Measurements from ENCODE around the gene CTNNA3.
"Not testable (repeated sequence)": the region's sequence is repeated elsewhere in the genome, so short reads cannot be mapped to it uniquely, and the experiment has no call there.

The CTNNA3 gene

DNA sequence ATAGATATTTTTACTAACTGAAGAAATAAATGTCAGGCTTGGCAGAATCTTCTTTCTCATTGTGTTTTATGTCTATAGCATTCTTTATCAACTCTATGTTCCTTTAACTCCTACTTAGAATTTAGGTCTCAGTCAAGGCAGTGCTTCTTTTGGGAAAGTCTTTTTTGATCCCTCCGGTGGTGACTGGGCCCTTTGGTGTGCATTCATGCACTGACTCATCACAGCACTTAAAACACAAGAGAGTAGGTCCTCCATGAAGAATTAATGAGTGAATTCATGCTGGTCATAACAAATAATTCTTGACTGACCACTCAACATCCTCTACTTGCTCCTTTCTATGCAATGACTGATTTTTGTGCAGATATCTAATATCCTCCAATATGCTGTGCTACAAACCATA, 1229.0 kb downstream of the CTNNA3 start:
- DNase-seq = no peak

GRCh38 chr10:66466622-66467021, 1229.4 kb downstream of the CTNNA3 start:
- DNase-seq = no peak

DNA sequence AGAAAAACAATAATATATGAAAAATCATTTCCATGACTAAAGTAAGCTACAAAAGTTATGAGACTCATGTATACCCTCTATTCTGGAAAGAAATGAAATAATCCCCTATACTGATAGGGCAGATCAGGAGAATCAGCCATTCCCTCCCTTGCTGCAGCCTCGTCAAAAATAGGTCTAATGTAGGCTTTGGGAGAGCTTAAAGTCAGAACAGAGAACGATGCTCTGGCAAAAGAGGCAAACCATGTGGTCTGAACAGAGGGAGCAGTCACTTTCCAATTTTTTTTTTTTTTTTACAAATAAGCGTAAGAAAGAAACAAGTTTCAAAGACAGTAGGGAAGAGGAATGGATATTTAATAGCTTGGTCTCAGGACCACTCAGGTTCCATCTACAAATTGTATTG, 1232.4 kb downstream of the CTNNA3 start:
- DNase-seq = no peak

DNA sequence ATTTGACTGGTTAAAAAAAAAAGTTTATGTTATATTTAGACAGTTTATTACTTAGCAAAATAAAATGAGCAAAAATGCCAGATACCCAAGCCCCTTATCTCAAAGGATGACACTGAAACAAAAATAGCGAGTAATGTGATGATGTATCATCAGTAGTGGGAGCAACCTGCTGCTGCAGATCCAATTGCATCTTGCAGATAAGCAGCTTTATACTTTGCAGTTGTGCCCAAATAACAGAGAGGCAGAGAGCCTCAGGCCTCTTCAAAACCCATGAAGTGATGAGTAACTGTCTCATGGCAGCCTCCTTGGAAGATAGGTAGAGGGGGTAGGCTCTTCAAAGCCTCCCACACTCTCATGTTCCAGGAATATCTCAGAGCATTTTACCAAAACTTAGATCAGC, 1238.4 kb downstream of the CTNNA3 start:
- DNase-seq = no peak

GRCh38 chr10:66455304-66455703, 1240.7 kb downstream of the CTNNA3 start:
- no peak for DNase-seq

DNA sequence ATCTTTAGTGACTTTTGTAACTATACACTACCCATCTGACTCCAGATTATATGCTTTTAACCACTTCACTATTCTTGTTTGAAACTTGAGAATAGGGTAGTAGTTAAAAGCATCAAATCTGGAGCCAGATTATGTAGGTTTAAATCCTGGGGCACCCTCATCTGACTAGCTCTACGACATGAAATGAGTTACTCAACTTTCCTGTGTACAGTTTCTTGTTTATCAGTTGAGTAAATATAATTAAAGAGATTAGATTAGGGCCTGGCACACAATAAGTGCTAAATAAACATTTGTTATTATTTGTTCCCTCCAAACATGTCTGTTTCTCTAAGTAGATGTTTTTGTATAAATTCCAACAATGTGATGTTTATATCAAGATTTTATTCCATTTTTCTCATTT, 1255.4 kb downstream of the CTNNA3 start:
- no peak for DNase-seq

GRCh38 chr10:66414943-66415342, 1281.1 kb downstream of the CTNNA3 start:
- DNase-seq = no peak

- DNase-seq = no peak
These were observed 1290.4 kb downstream of the CTNNA3 start for GRCh38 chr10:66405566-66405965.

- no peak for DNase-seq
These were observed 1297.3 kb downstream of the CTNNA3 start for GRCh38 chr10:66398669-66399068.

DNA sequence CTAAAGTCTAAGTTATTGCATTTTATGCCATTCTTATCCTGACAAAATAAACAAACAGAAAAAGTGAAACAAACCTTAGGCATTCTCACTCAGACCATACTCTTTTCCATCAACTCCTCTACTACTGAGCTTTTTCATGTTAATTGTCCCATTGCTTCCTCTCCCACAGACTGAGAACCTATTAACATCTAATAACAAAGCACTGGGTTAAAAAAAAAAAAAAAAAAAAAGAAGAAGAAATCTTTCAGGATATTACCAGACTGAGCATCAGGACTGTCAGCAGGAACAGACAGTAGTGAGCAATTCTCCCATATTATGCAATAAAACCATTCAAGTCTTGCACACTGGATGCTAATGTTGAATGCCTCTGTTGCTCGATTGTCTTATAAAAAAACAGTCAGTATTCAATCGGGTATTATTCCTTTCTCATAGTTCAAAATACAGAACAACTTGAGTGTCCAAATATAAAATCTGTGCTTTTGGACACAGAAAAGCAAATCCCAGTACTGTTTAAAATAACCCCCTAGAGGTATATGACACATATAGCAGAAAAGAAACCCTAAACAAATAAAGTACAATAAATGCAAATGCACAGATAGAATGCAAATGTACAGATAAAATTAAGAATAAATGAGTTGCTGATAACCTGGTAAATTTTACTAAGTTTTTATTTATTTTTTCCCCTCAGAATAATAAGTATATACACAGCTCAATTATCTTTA, 1301.5 kb downstream of the CTNNA3 start:
- no peak for DNase-seq

DNA sequence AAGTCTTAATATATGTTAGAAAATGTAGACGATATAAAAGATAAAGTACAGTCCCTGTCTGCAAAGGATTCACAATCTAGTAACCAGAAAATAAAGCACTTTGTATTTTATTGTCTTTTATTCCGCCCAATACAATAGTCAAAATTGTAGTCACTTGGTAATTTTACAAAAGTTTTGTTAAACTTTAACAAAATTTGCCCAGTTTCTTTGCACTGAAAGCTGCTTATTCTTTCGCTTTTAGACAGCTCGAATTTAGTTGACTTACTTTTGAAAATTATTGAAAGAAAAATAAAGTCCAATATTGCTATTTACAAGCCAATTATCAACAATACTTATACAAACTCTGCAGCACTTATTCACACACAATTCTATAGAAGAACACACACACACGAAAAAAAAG, 1305.1 kb downstream of the CTNNA3 start:
- DNase-seq = no peak

DNA sequence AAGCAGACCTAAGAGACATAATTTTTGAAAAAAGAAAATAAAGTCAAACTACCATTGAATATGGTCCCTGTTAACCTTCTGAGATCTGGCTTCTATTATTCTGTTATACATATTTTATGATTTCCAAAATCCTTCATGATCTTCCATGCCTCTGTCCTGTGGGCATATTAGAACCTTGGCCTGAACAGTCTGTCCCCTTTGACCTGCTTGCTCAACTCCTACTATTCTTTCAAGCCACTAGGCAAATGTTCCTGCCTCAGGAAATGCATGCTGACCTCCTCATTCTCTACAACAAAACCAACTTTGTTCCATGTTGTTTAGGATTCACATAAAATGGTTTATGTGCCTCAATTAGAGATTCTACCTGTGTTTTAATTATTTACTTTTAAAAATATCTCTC, 1315.0 kb downstream of the CTNNA3 start:
- no peak for DNase-seq

GRCh38 chr10:66378117-66378876, 1317.7 kb downstream of the CTNNA3 start:
- DNase-seq = no peak

GRCh38 chr10:66368146-66368545, 1327.8 kb downstream of the CTNNA3 start:
- no peak for DNase-seq

DNA sequence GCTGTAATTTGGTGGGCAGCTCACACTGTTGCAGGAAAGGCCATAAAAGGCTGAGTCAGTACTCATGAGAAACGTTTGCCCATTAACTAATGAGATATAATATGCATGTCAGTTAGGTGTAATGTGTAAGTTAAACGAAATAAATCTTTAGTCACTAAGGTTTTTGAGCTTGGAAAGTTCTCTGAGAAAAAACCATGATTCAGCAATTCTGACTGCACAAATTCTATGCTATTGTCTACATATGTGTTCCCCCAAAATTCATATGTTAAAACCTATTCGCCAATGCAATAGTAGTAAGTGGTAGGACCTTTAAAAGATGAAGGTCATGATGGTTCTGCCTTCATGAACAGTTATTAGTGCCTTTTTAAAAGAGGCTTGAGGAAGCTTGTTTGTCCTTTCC, 1329.8 kb downstream of the CTNNA3 start:
- DNase-seq = no peak

GRCh38 chr10:66365686-66366085, 1330.3 kb downstream of the CTNNA3 start:
- no peak for DNase-seq

- DNase-seq = no peak
These were observed 1333.5 kb downstream of the CTNNA3 start for GRCh38 chr10:66362522-66362921.

DNA sequence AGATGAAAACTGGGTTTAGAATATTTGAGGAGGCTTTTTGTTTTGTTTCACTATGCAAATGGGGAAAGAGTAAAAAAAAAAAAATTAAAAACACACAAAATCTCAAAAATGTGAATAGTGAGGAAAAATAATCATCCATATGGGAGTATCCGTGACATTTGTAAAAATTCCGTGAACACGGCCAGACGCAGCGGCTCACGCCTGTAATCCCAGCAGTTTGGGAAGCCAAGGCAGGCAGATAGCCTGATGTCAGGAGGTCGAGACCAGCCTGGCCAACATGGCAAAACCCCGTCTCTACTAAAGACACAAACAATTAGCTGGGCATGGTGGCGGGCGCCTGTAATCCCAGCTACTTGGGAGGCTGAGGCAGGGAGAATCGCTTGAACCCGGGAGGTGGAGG, 1342.2 kb downstream of the CTNNA3 start:
- DNase-seq = not testable (repeated sequence)

- DNase-seq = no peak
These were observed 1342.6 kb downstream of the CTNNA3 start for GRCh38 chr10:66353422-66353821.

GRCh38 chr10:66350622-66351399, 1345.2 kb downstream of the CTNNA3 start:
- no peak for DNase-seq

- DNase-seq = no peak
These were observed 1346.3 kb downstream of the CTNNA3 start for GRCh38 chr10:66349726-66350125.

GRCh38 chr10:66349076-66349475, 1346.9 kb downstream of the CTNNA3 start:
- DNase-seq = no peak

DNA sequence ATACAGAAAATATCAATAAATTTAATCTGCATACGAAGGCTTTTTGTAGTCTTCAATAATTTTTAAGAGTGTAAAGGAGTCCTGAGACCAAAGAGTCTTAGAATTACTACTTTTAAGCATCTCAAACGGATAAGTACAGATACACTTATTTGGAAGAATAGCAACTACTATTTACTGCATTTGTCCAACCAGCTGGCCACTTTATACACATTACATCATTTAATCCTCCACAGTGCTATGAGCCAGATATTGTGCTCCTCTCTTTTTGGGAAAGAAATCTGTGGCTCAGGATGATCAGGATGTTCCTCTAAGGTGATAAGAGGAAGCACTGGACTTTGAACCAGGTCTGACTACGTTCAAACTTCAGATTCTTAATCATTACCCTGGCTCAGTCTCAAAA, 1358.8 kb downstream of the CTNNA3 start:
- no peak for DNase-seq

DNA sequence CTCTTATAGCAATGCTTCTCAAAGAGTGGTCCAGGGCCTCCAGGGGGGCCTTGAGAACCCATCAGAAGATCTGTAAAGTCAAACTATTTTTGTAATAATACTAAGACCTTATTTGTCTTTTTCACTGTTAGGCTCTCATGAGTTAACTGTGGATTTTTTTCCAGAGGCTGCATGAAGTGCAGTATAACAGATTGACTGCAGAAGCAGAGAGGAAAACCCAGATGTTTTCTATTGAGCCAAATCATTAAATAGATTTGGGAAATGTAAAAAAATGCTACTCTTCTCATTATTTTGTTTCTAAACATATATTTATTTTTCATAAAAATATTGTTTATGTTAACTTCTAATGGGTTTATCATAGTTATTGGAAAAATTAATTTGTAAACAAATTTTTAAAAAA, 1359.2 kb downstream of the CTNNA3 start:
- no peak for DNase-seq
